B cell (primary cell): ENCODE results near the gene SUSD3. TPM values are rescaled to one million over a fixed set of nuclear protein-coding genes. Genes with fewer than 3 reads are reported as not detected.

Experiments
- ATAC-seq: fragments of 200-7000 bp; cut with Tn5 transposase; one replicate; pipeline ENCODE4 v1.10.0; 2021; ENCODE audit warnings: low read depth, mild to moderate bottlenecking, moderate number of reproducible peaks, moderate library complexity
- CTCF ChIA-PET: fragments of 350-600 bp; sonication (Branson Sonifier 250); formaldehyde crosslinking; loops from one replicate; lab custom pipeline; 2021; ENCODE audit warnings: antibody characterized with exemption, inconsistent platforms; lab: Charles Lee
- POLR2A ChIA-PET: fragments of 350-600 bp; sonication (Branson Sonifier 250); formaldehyde crosslinking; loops from one replicate; lab custom pipeline; 2021; ENCODE audit warnings: antibody characterized with exemption; lab: Charles Lee
- DNase-seq: peaks from one replicate; pipeline ENCODE4 v3.0.0; 2013
- H2AFZ ChIP-seq: 2 replicates; pipeline ENCODE4 v1.6.1; 2012; ENCODE audit warnings: mild to moderate bottlenecking, low read depth, low read length; ENCODE audit not compliant: insufficient read depth, poor library complexity, severe bottlenecking
- H3K27ac ChIP-seq, 2 donors: 1 replicate in 1 of 2; 2 replicates in 1 of 2; pipeline ENCODE4 v1.5.1; 2012 to 2013; ENCODE audit warnings: low read length in 2 of 2, mild to moderate bottlenecking in 2 of 2, moderate library complexity in 1 of 2
- H3K27me3 ChIP-seq, 4 experiments: fragments of 200-600 bp in 1 of 4; sonication (generic) in 1 of 4; replicated peaks in 1 of 4; 1 replicate in 2 of 4; 2 replicates in 2 of 4; pipeline versions ENCODE4 v1.6.1 to v1.7.0; 2013 to 2016; ENCODE audit warnings: low read length in 3 of 4, mild to moderate bottlenecking in 2 of 4, mixed read lengths in 1 of 4, moderate library complexity in 1 of 4; ENCODE audit not compliant: insufficient read depth in 4 of 4, control insufficient read depth in 3 of 4; ENCODE audit errors: control extremely low read depth in 1 of 4
- H3K36me3 ChIP-seq, 2 experiments: replicated peaks in 1 of 2; 1 replicate in 1 of 2; 2 replicates in 1 of 2; pipeline versions ENCODE4 v1.6.1 to v1.7.1; 2013; ENCODE audit warnings: low read length in 1 of 2; ENCODE audit not compliant: insufficient read depth in 2 of 2, control insufficient read depth in 1 of 2; ENCODE audit errors: control extremely low read depth in 1 of 2, extremely low read depth in 1 of 2
- H3K4me1 ChIP-seq, 2 donors: fragments of 200-600 bp in 1 of 2; sonication (generic) in 1 of 2; 1 replicate in 1 of 2; 2 replicates in 1 of 2; pipeline versions ENCODE4 v1.5.1 to v1.6.1; 2013 to 2017; ENCODE audit warnings: low read length in 2 of 2; ENCODE audit not compliant: control insufficient read depth in 2 of 2, insufficient read depth in 2 of 2
- H3K4me2 ChIP-seq: replicated peaks from 2 replicates; pipeline ENCODE3; 2012; ENCODE audit warnings: mild to moderate bottlenecking, low read depth, low read length; ENCODE audit not compliant: poor library complexity, severe bottlenecking
- H3K4me3 ChIP-seq, 5 experiments: fragments of 200-600 bp in 1 of 5; sonication (generic) in 1 of 5; 1 replicate in 3 of 5; 2 replicates in 2 of 5; pipeline versions ENCODE4 v1.5.1 to v1.7.0; 2011 to 2016; ENCODE audit warnings: low read length in 4 of 5, mild to moderate bottlenecking in 4 of 5, low read depth in 2 of 5, control low read depth in 1 of 5, moderate library complexity in 1 of 5; ENCODE audit not compliant: insufficient read depth in 1 of 5; ENCODE audit errors: control extremely low read depth in 1 of 5, extremely low read depth in 1 of 5
- H3K79me2 ChIP-seq: fragments of 200-600 bp; sonication (generic); one replicate; pipeline ENCODE4 v1.6.0; 2016; ENCODE audit warnings: low read length; ENCODE audit not compliant: control insufficient read depth, insufficient read depth
- H3K9ac ChIP-seq: fragments of 200-600 bp; sonication (generic); 2 replicates; pipeline ENCODE4 v1.6.1; 2017; ENCODE audit warnings: mild to moderate bottlenecking, low read length, moderate library complexity
- H3K9me3 ChIP-seq, 3 donors: one replicate each; pipeline versions ENCODE4 v1.6.1 to v1.7.1; 2013; ENCODE audit warnings: low read length in 2 of 3; ENCODE audit not compliant: control insufficient read depth in 2 of 3, insufficient read depth in 1 of 3; ENCODE audit errors: control extremely low read depth in 1 of 3
- H4K20me1 ChIP-seq: 2 replicates; pipeline ENCODE4 v1.6.0; 2012; ENCODE audit warnings: mild to moderate bottlenecking, low read length; ENCODE audit not compliant: insufficient read depth, control insufficient read depth, poor library complexity, severe bottlenecking
- H3K27ac Mint-ChIP-seq: one replicate; pipeline ENCODE4 v1.8.0; 2021; ENCODE audit warnings: mixed read lengths
- H3K27me3 Mint-ChIP-seq: one replicate; pipeline ENCODE4 v1.8.0; 2021; ENCODE audit warnings: mixed read lengths
- H3K4me1 Mint-ChIP-seq: one replicate; pipeline ENCODE4 v1.8.0; 2021; ENCODE audit warnings: mixed read lengths
- H3K4me3 Mint-ChIP-seq: one replicate; pipeline ENCODE4 v1.8.0; 2021; ENCODE audit warnings: mixed read lengths
- H3K9me3 Mint-ChIP-seq: one replicate; pipeline ENCODE4 v1.8.0; 2022; ENCODE audit warnings: mixed read lengths; ENCODE audit not compliant: insufficient read depth
- EZH2 ChIP-seq: IDR thresholded peaks from 2 replicates; pipeline ENCODE4 v1.6.1; 2012; ENCODE audit warnings: borderline replicate concordance, low read depth, mild to moderate bottlenecking, moderate library complexity, low read length; ENCODE audit not compliant: insufficient read depth, poor library complexity, severe bottlenecking
- WGBS: methylation state at CpG from one replicate; pipeline ENCODE4 v1.1.5; 2013; ENCODE audit warnings: missing lambda C conversion rate; ENCODE audit not compliant: insufficient coverage; 5-methylcytosine and 5-hydroxymethylcytosine counted together
- intact Hi-C: fragments of 100-400 bp; cut with micrococcal nuclease; formaldehyde crosslinking; loops from one replicate; pipeline ENCODE4 v1.10.0; 2022
- polyA plus RNA-seq: library from polyadenylated mRNA; depleted of rRNA; stranded (reverse); fragments of >200 nt; gene quantifications from 2 replicates; pipeline ENCODE4 v1.2.3, GENCODE V29; 2012
- total RNA-seq, 2 donors: library from RNA; stranded (reverse); fragments of 120-200 nt in 1 of 2; gene quantifications; 1 replicate in 1 of 2; 2 replicates in 1 of 2; pipeline versions ENCODE4 v1.2.3 to v1.2.4, GENCODE V29; 2013 to 2022
- TF ChIP-seq, protein P1 (sequence below): fragments of 200-600 bp; IDR thresholded peaks from one replicate; pipeline ENCODE4 v1.8.0; 2022; ENCODE audit warnings: antibody characterized with exemption, mild to moderate bottlenecking

Gene SUSD3
- total and polyA plus RNA-seq, 2 donors (not counting 1 experiment from before 2014, with no cell fraction given) = 41.0 to 85.0 TPM

DNA sequence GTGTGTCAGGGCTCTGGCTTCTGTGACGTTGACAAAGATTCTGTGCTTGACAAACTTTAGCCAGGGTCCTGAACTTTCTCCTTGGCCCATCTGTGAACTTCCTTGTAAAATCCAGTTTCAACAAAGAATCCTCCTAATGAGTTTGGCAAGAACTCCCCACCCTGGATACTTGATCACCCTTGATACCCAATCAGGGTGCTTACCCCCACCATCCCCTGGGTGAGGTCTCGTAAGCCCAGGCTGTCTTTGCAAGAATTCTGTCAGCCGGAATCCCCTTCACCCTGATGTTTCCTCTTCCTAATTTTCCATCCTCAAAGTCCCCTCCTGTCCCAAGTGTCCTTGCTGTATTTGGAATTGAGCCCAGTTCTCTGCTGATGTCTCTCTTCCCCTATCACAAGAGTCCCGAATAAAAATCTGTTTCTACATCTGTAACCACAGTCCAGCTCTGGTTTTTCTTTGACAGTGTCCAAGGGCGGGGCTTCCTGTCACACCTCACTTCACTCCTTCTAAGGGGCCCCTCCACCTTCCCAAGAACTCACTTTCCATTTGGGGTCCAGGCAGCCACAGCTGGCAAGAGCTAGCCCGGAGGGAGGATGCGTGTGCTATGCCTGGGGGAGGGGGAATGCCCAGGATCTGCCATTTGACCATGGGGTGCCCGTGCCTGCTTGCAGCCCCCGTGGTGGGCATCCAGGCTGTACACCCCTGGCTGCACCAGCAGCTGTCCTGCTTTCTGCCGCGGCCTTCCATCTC lies 34.8 kb downstream of the SUSD3 start:
- Histone ChIP-seq H3K36me3 (peaks cover 0 to 4% of the 10 kb centered on the region in 2 experiments), H4K20me1 (no peaks in the 10 kb centered on the region), H3K27ac (peak overlapping the region; percentile 97 to 98), H2AFZ (peak overlapping the region; percentile 23), H3K9ac (peak overlapping the region; percentile 5), H3K4me2 (peak overlapping the region; percentile 90), H3K4me3 (no peak overlapping the region), H3K27me3 (no peaks in the 10 kb centered on the region), H3K9me3 (peaks cover 0 to 13% (median 0%) of the 10 kb centered on the region in 3 donors), H3K79me2 (peaks cover 7% of the 10 kb centered on the region), H3K4me1 (peaks cover 66% of the 10 kb centered on the region in 2 donors)
- Mint-ChIP-seq H3K27me3 (no peaks in the 10 kb centered on the region), H3K9me3 (peaks cover 5% of the 10 kb centered on the region), H3K4me3 (peak overlapping the region; percentile 82), H3K27ac (peak overlapping the region; percentile 95), H3K4me1 (peaks cover 69% of the 10 kb centered on the region)
- intact Hi-C loops = loop anchor here (10.0 kb wide), 1 partner anchor 979 kb away; the partner anchor contains the start of gene SPTLC1
- DNase-seq (peak; percentile 58), ATAC-seq (no peak)
- ChIA-PET CTCF (no interaction called here), POLR2A (interaction anchor here (0.6 to 3.3 kb wide), 3 partner anchors 29 to 44 kb away, joined by 6 to 31 read pairs (median 6); no protein-coding TSS in a partner anchor)
- TF ChIP-seq, protein P1, sequence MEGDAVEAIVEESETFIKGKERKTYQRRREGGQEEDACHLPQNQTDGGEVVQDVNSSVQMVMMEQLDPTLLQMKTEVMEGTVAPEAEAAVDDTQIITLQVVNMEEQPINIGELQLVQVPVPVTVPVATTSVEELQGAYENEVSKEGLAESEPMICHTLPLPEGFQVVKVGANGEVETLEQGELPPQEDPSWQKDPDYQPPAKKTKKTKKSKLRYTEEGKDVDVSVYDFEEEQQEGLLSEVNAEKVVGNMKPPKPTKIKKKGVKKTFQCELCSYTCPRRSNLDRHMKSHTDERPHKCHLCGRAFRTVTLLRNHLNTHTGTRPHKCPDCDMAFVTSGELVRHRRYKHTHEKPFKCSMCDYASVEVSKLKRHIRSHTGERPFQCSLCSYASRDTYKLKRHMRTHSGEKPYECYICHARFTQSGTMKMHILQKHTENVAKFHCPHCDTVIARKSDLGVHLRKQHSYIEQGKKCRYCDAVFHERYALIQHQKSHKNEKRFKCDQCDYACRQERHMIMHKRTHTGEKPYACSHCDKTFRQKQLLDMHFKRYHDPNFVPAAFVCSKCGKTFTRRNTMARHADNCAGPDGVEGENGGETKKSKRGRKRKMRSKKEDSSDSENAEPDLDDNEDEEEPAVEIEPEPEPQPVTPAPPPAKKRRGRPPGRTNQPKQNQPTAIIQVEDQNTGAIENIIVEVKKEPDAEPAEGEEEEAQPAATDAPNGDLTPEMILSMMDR = no peak
- no peak for TF ChIP-seq EZH2
- WGBS = 14% methylated on average over 9 of the region's 11 CpGs
